Activated T-helper 17 cell treated with anti-CD3 and anti-CD28 coated beads, Interleukin-2, amount 50 U/mL, for 72 hours (primary cell): Measurements from ENCODE around the gene PLEKHO2. TPM values are rescaled to one million over a fixed set of nuclear protein-coding genes. Genes with fewer than 3 reads are reported as not detected.
A peak's percentile ranks its signal among the peaks of the same experiment; 100 is the strongest.

ENCODE experiments used
- ATAC-seq: fragments of 150-1000 bp; cut with Tn5 transposase; replicated peaks from 2 replicates; pipeline ENCODE4 v1.10.0; 2021; ENCODE audit warnings: mild to moderate bottlenecking, moderate library complexity
- H3K27ac Mint-ChIP-seq: one replicate; pipeline ENCODE4 v1.8.0; 2022; ENCODE audit warnings: mixed read lengths
- H3K27me3 Mint-ChIP-seq: one replicate; pipeline ENCODE4 v1.8.0; 2022; ENCODE audit warnings: mixed read lengths
- H3K36me3 Mint-ChIP-seq: one replicate; pipeline ENCODE4 v1.8.0; 2022; ENCODE audit warnings: low read depth, mild to moderate bottlenecking, mixed read lengths
- H3K4me1 Mint-ChIP-seq: one replicate; pipeline ENCODE4 v1.8.0; 2022; ENCODE audit warnings: mixed read lengths
- H3K4me3 Mint-ChIP-seq: one replicate; pipeline ENCODE4 v1.8.0; 2022; ENCODE audit warnings: mild to moderate bottlenecking, mixed read lengths
- H3K9me3 Mint-ChIP-seq: one replicate; pipeline ENCODE4 v1.8.0; 2022; ENCODE audit warnings: mixed read lengths
- total RNA-seq, 2 donors: library from RNA; stranded (reverse); gene quantifications; one replicate each; pipeline ENCODE4 v1.2.3, GENCODE V29; 2022

PLEKHO2 gene
- total RNA-seq, 2 donors from 2014 or later = 21.8 to 25.9 TPM

DNA sequence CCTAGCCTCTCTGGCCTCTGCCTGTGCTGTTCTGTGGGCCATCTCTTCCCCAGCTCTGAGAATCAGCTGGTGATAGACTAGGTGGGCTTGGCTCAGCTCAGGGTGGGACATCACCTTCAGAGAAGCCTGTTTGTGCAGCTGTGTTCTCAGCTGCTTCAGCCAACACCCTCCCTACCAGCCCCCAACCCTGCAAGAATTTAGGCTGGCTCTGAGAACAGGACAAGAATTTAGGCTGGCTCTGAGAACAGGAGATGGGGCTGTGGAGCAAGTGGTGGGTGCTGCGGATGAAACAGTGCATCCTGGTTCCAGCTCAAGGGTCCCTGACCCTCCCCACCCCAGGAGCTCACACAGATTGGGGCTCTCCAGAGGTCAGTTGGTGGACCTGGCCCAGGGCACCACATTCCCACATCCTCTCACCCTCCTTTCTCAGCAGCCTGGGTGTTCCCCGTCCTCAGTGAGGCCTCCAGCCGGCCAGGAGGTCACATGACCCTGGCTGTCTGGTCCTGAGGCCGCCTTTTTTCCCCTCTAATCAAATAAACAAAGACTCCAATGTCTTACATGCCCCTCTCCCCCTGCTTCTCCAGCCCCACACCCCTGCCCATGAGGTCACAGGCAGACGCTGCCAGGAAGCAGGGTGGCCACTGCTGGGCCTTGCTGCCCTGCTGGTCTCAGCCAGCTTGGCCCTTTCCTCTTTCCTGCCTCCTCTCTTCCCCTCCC, 14.9 kb downstream of the PLEKHO2 start:
- ATAC-seq = peak; percentile 26
- Mint-ChIP-seq H3K4me3 (peak overlapping the region; percentile 25), H3K36me3 (peaks cover 99% of the 10 kb centered on the region)

GRCh38 chr15:64857421-64857820, 15.7 kb downstream of the PLEKHO2 start:
- no peaks in the 10 kb centered on the region for H3K9me3 Mint-ChIP-seq
- no peaks in the 10 kb centered on the region for H3K27me3 Mint-ChIP-seq
- H3K36me3 Mint-ChIP-seq = peaks cover 99% of the 10 kb centered on the region
- peak overlapping the region; percentile 95 for H3K27ac Mint-ChIP-seq
- ATAC-seq = no peak
- H3K4me3 Mint-ChIP-seq = peak overlapping the region; percentile 25
- H3K4me1 Mint-ChIP-seq = peaks cover 42% of the 10 kb centered on the region

More for the DNA sequence above, 14.9 kb downstream of the PLEKHO2 start:
- Mint-ChIP-seq H3K9me3 (no peaks in the 10 kb centered on the region), H3K27ac (peak overlapping the region; percentile 95), H3K27me3 (no peaks in the 10 kb centered on the region), H3K4me1 (peaks cover 50% of the 10 kb centered on the region)

- Mint-ChIP-seq H3K4me1 (peaks cover 42% of the 10 kb centered on the region), H3K4me3 (peak overlapping the region; percentile 25), H3K36me3 (peaks cover 98% of the 10 kb centered on the region), H3K27ac (peak overlapping the region; percentile 95), H3K9me3 (no peaks in the 10 kb centered on the region), H3K27me3 (no peaks in the 10 kb centered on the region)
- no peak for ATAC-seq
These were observed 16.4 kb downstream of the PLEKHO2 start for GRCh38 chr15:64858021-64858575.

- peaks cover 42% of the 10 kb centered on the region for H3K4me1 Mint-ChIP-seq
- H3K27ac Mint-ChIP-seq = peak overlapping the region; percentile 95
- no peaks in the 10 kb centered on the region for H3K9me3 Mint-ChIP-seq
- H3K27me3 Mint-ChIP-seq = no peaks in the 10 kb centered on the region
- H3K36me3 Mint-ChIP-seq = peaks cover 99% of the 10 kb centered on the region
- H3K4me3 Mint-ChIP-seq = no peak overlapping the region
- no peak for ATAC-seq
These were observed 17.5 kb downstream of the PLEKHO2 start for GRCh38 chr15:64859226-64859625.

DNA sequence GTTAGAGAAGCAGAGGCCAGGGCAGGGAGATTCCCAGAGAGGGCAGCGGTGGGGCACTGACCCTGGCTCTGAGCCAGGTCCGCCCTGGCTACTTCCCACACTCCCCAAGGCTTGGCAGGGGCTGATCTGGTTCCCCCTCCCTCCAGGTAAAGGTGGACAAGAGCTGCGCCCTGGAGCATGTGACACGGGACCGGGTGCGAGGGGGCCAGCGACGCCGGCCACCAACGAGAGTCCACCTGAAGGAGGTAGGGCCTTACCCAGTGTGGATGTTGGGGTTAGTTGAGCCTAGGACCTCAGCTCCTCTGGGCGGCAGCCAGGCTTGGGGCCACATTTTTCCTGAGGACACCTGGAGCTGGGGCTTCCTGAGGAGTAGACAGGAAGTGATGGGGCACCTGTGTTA, 19.6 kb downstream of the PLEKHO2 start:
- Mint-ChIP-seq H3K36me3 (peaks cover 95% of the 10 kb centered on the region), H3K4me3 (no peak overlapping the region), H3K27me3 (no peaks in the 10 kb centered on the region), H3K27ac (peak overlapping the region; percentile 46), H3K9me3 (no peaks in the 10 kb centered on the region), H3K4me1 (peaks cover 25% of the 10 kb centered on the region)
- ATAC-seq = no peak

GRCh38 chr15:64861960-64862359, 20.2 kb downstream of the PLEKHO2 start:
- Mint-ChIP-seq H3K4me3 (no peak overlapping the region), H3K9me3 (no peaks in the 10 kb centered on the region), H3K4me1 (peaks cover 20% of the 10 kb centered on the region), H3K36me3 (peaks cover 95% of the 10 kb centered on the region), H3K27ac (peak overlapping the region; percentile 46), H3K27me3 (no peaks in the 10 kb centered on the region)
- ATAC-seq = no peak

GRCh38 chr15:64862408-64862807, 20.7 kb downstream of the PLEKHO2 start:
- no peaks in the 10 kb centered on the region for H3K27me3 Mint-ChIP-seq
- peaks cover 95% of the 10 kb centered on the region for H3K36me3 Mint-ChIP-seq
- peak overlapping the region; percentile 46 for H3K27ac Mint-ChIP-seq
- no peak for ATAC-seq
- H3K4me1 Mint-ChIP-seq = peaks cover 15% of the 10 kb centered on the region
- no peak overlapping the region for H3K4me3 Mint-ChIP-seq
- H3K9me3 Mint-ChIP-seq = no peaks in the 10 kb centered on the region

DNA sequence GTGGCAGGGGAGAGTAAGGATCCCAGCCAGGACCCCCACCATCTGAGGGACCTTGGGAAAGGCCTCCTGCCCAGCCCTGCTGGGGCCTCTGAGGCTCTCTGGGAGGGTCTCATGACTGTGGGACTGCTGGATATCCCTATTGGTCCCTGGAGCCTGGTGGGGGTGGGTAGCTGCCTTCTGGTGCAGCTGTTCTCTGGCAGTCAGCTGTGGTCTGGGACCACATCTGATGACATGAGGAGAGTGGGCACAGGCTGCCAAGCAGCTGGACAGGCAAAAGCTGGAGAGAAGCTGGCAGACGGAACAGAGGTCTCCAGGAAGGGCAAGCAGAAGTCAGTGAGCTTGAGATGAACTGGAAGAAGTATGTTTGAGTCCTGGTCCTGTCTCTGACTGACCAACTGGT, 22.4 kb downstream of the PLEKHO2 start:
- peaks cover under 1% of the 10 kb centered on the region for H3K4me1 Mint-ChIP-seq
- peak overlapping the region; percentile 73 for H3K27ac Mint-ChIP-seq
- H3K9me3 Mint-ChIP-seq = no peaks in the 10 kb centered on the region
- ATAC-seq = no peak
- peaks cover 80% of the 10 kb centered on the region for H3K36me3 Mint-ChIP-seq
- no peak overlapping the region for H3K4me3 Mint-ChIP-seq
- no peaks in the 10 kb centered on the region for H3K27me3 Mint-ChIP-seq

- Mint-ChIP-seq H3K4me1 (no peaks in the 10 kb centered on the region), H3K27ac (no peak overlapping the region), H3K4me3 (no peak overlapping the region), H3K9me3 (no peaks in the 10 kb centered on the region), H3K27me3 (no peaks in the 10 kb centered on the region), H3K36me3 (peaks cover 68% of the 10 kb centered on the region)
- no peak for ATAC-seq
These were observed 23.6 kb downstream of the PLEKHO2 start for GRCh38 chr15:64865126-64865997.

GRCh38 chr15:64865998-64866520, 24.3 kb downstream of the PLEKHO2 start:
- no peaks in the 10 kb centered on the region for H3K4me1 Mint-ChIP-seq
- ATAC-seq = no peak
- no peak overlapping the region for H3K4me3 Mint-ChIP-seq
- H3K27me3 Mint-ChIP-seq = no peaks in the 10 kb centered on the region
- H3K27ac Mint-ChIP-seq = peak overlapping the region; percentile 29
- peaks cover 61% of the 10 kb centered on the region for H3K36me3 Mint-ChIP-seq
- no peaks in the 10 kb centered on the region for H3K9me3 Mint-ChIP-seq

- H3K4me3 Mint-ChIP-seq = no peak overlapping the region
- no peaks in the 10 kb centered on the region for H3K27me3 Mint-ChIP-seq
- peak overlapping the region; percentile 74 for H3K27ac Mint-ChIP-seq
- peaks cover 10% of the 10 kb centered on the region for H3K4me1 Mint-ChIP-seq
- ATAC-seq = no peak
- no peaks in the 10 kb centered on the region for H3K9me3 Mint-ChIP-seq
- H3K36me3 Mint-ChIP-seq = peaks cover 27% of the 10 kb centered on the region
These were observed 27.8 kb downstream of the PLEKHO2 start for GRCh38 chr15:64869501-64869900.

DNA sequence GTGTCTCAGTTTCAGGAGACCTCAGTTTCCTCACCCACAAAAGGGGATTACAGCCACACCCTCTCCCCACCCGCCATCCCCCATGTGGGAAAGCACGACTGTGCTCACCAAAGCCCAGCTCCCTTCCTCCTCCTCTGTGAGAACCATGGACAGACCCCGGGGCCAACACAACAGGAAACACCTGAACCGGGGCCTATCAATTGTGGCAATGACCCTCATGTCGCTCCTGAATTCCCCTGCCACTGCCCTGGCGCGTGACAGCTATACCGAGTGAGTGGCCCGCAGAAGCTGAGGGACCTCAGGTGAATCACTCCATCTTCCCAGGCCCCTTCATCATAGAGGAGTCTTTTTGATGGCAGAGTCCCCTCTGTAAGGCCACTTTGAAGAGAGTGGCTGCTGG, 28.6 kb downstream of the PLEKHO2 start:
- H3K27ac Mint-ChIP-seq = peak overlapping the region; percentile 74
- H3K4me3 Mint-ChIP-seq = no peak overlapping the region
- no peaks in the 10 kb centered on the region for H3K9me3 Mint-ChIP-seq
- H3K4me1 Mint-ChIP-seq = peaks cover 15% of the 10 kb centered on the region
- ATAC-seq = no peak
- H3K27me3 Mint-ChIP-seq = no peaks in the 10 kb centered on the region
- peaks cover 19% of the 10 kb centered on the region for H3K36me3 Mint-ChIP-seq

- ATAC-seq = peak; percentile 12
- H3K4me3 Mint-ChIP-seq = no peak overlapping the region
- H3K27ac Mint-ChIP-seq = peak overlapping the region; percentile 87
- H3K27me3 Mint-ChIP-seq = no peaks in the 10 kb centered on the region
- peaks cover 22% of the 10 kb centered on the region for H3K4me1 Mint-ChIP-seq
- H3K36me3 Mint-ChIP-seq = no peaks in the 10 kb centered on the region
- no peaks in the 10 kb centered on the region for H3K9me3 Mint-ChIP-seq
These were observed 34.0 kb downstream of the PLEKHO2 start for GRCh38 chr15:64875641-64876223.

DNA sequence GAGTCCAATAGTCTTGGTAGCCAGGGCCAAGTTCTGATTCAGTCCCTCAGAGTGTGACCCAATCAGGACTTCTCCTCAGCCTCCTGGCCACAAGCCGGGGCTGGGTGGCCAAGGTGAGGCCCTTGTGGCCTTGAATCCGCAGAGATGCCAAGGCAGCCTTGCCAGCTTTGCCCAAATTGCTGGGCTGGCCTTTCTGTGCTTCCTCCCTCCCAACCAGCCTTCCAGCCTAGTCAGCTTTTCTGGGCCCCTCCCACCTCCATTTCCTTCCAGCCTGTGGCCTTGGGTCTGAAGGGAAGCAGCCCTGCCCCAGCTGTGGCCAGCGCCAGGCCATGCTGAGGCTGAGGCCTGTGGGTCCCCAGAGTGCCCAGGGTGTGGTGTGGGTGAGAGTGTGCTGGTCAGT, 35.7 kb downstream of the PLEKHO2 start:
- no peaks in the 10 kb centered on the region for H3K27me3 Mint-ChIP-seq
- peak overlapping the region; percentile 41 for H3K27ac Mint-ChIP-seq
- no peaks in the 10 kb centered on the region for H3K9me3 Mint-ChIP-seq
- no peak overlapping the region for H3K4me3 Mint-ChIP-seq
- ATAC-seq = peak; percentile 22
- peaks cover 22% of the 10 kb centered on the region for H3K4me1 Mint-ChIP-seq
- H3K36me3 Mint-ChIP-seq = no peaks in the 10 kb centered on the region
